GM21825 (cell line): ENCODE measurements around the gene EXT2.

Experiments
- ATAC-seq: cut with Tn5 transposase; IDR thresholded peaks from one replicate; pipeline ENCODE4 v1.9.1; 2021; ENCODE audit warnings: mild to moderate bottlenecking, moderate library complexity; ENCODE audit not compliant: unreplicated experiment

The EXT2 gene

GRCh38 chr11:44083906-44084305 lies 11.6 kb upstream of the EXT2 start:
- ATAC-seq: no peak

DNA sequence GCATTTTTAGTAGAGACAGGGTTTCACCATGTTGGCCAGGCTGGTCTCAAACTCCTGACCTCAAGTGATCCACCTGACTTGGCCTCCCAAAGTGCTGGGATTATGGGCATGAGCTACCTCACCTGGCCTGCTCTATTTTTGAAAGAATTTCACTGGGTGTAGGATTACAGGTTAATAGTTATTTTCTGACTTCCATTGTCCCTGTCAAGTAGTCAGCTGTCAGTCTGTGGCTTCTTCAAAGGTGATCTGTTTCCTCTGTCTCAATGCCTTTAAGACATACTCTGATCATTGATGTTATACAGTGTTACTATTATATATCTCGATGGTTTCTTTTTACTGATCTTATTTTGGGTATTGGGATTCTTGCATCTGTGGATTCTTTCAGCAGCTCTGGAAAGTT lies 10.1 kb upstream of the EXT2 start:
- no peak for ATAC-seq

DNA sequence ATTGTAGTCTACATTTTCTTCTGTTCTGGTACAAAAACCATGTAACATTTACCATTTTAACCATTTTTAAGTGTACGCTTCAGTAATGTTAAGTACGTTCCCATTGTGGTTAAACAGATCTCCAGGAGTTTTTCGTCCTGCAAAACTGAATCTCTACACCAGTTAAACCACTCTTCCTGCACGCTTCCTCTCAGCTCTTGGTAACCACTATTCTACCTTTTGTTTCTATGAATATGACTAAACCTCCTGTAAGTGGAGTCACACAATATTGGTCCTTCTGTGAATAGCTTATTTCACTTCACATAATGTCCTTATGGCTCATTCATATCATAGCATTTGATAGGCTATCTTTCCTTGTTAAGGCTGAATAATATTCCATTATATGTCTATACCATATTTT lies 7.1 kb upstream of the EXT2 start:
- no peak for ATAC-seq

- no peak for ATAC-seq
Observed at GRCh38 chr11:44088871-44089270, 6.6 kb upstream of the EXT2 start.

DNA sequence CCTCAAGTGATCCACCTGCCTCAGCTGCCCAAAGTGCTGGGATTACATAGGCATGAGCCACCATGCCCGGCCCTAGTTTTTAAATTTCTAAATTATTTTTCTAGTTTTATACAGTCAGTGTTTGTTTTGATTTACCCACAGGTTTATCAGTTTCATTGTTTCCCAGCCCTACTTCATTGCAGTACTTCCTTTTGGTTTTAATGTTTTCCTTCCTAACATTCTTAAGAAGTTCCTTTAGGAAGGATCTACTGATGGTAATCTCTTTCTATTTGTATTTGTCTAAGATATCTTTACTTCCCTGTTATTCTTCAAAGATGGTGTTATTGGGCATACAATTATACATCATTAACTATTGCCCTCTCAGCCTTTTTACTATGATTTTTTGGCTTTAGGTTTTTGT lies 4.9 kb upstream of the EXT2 start:
- no peak for ATAC-seq

- ATAC-seq: no peak
Observed at GRCh38 chr11:44094260-44094868, 1.1 kb upstream of the EXT2 start.

DNA sequence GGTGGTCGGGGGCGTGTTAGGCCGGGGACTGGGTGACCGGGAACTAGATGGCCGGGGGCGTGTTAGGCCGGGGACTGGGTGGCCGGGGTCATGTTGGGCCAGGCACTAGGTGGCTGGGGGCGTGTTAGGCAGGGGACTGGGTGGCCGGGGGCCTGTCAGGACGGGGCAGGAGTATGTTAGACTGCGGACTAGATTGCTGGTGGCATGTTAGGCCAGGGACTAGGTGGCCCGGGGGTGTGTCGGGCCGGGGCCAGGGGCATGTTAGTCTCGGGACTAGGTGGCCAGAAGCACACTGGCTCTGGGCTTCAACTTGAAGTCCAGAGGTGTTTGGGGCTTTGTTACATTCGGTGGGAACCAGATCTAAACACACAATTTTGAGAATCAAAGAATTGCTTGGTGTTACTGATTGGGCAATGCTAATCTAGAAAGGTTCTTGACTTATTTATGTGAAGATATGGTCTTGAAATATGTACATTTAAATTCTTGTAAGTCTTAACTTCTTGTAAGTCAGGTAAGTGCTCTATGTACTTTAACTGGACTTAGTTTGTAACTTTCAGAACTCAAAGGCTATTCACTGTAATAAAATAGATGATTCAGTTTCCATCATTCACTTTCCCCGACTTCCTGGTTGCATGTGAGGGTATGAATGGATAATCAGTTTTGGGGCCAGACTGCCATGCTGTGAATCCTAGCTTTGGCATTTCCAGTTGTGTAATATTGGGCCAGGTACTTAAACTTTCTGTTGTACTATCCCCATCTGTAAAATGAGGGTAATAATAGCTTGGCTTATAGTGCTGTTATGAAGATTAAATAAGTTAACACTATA lies 1.1 kb downstream of the EXT2 start:
- ATAC-seq: peak; percentile 11

DNA sequence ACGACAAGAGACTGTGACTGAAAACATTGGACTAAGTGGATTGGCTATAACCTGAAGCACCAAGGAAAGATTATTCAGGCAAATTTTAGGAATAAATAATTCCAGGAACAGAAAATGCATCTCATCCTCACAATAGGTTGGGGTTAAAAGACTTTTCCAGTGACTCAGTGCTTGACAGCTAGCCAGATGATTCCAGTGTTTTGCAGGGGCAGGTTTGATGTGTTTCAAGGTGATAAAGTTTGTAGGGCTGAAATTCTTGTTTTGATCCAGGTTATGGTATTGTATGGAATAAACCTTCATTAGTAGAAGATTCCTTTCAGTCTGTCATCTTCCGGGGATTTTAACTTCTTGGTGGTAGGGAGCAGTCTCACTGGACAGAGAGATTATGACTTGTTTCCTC lies 2.3 kb downstream of the EXT2 start:
- ATAC-seq: no peak

DNA sequence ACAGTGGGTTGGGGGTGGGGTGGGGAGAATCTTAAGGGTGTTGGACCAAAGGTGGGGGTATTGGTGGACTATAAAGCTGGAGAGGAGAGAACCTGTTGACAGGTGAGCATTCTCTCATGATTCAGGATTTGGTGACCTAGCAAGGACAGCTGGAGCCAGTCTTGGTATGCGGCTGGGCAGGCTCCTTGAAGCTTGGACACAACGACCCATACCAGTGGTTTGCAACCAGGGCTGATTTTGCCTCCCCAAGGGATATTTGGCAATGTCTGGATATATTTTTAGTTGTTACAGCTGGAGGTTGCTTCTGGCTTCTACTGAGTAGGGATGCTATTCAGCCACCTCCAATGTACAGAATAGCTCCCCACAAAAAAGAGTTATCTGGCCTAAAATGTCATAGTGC lies 5.6 kb downstream of the EXT2 start:
- no peak for ATAC-seq

GRCh38 chr11:44104481-44105294 lies 9.2 kb downstream of the EXT2 start:
- ATAC-seq: no peak

GRCh38 chr11:44108260-44108659 lies 12.8 kb downstream of the EXT2 start:
- no peak for ATAC-seq

- ATAC-seq: peak; percentile 93
Observed at GRCh38 chr11:44110231-44110679, 14.8 kb downstream of the EXT2 start.

DNA sequence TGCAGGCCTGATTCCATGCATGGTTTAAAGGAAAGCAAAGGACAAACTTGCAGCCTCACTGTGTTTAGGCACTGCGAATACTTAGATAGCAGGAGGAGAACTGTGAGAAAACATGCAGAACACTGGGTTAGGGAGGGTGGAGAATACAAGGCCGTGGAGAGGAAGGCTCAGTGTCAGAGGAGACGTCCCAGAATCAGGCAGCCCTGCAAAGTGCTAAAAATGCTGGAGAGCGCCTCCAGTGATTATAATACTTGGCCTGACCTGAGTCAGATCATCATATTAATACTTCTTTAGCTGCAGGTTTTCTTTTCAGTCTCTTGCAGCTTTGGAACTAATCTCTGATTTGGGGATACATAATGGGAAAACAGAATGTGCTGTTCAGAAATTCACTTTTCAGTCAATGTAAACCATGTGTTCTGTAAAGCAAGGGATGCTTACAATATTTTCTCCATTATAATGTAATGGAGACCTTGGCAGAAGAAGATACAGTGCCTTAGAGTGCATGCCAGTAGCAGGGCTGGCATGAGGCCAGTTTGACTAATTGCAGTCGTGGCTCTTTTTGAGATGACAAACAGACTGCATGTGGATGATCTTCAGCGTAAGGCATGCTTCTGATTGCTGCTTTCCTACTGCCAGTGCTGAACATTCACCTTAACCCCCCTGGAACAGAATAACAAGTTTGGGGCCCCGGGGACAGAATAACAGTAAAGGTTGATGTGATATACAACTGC lies 16.8 kb downstream of the EXT2 start:
- ATAC-seq: no peak

DNA sequence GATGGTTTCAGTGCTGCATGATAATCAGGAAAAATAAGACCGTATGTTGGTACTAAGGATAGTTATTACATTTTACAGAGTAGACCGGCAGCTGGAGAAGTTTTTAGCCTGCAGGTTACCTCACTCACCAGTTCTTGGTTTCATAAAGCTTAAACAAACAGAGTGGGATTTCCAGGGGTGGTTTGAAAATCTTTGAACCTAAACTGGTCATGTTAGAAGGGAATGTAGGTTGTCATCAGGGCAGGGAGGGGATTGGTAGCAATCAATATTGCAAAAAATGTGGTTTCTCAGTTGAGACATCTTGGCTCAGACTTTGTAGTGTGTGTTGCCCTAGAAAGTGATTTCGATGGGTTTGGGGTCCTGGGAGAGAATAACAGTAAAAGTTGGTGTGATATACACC lies 17.5 kb downstream of the EXT2 start:
- ATAC-seq: no peak

DNA sequence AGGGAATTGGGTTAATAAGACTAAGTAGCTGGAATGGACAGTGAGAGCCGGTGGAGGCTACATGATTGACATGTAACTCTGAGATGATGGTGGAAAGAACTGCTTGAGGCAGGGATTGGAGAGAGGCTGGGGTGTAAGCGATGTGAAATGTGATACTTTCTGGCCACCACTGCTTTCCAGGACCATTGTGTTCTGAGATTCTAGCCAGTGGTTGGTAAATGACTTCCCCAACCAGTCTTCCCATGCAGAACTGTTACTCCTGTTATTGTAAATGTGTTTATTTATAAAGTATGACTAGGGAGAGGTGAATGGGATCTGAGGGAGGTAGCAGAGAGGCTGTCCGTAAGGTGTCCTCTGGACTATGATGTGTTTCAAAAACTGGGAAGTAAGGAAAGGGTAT lies 18.1 kb downstream of the EXT2 start:
- no peak for ATAC-seq

GRCh38 chr11:44116234-44116830 lies 20.9 kb downstream of the EXT2 start:
- ATAC-seq: no peak

GRCh38 chr11:44120169-44120568 lies 24.7 kb downstream of the EXT2 start:
- no peak for ATAC-seq

DNA sequence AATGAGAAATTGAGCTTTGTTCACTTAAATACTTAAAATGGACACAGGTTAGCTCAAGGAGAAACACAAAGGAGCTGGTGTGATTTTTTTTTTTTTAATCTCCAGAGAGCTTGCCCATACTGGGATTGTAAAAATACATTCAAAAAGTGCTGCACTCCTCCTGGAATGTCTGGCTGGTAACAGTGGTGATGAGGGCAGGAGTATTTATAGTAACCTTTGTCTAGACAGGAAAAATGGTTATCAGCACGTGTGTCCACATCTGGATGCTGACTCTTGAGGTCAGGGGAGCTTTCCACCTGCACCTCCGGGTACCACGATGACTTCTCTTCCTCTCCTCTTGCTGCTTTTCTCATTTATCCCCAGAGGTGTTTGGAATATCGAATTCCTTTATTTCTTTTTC lies 30.1 kb downstream of the EXT2 start:
- no peak for ATAC-seq

DNA sequence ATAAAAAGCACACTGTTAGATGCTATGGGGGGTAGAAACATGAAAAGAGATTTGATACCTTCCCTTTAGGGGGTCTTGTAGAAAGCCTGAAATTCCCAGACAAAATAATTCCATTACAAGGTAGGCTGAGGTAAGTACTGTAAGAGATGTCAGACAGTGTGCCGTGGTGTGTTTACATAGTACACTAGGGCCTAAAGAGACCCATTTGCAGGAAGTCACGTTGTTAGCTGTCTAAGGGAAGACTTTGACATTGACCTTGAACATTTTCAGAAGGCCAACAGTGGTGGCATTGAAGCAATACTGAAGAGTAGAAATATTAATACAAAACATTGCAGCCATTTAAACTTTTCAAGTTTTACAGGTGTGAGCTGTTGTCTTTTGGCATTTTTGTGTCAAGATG lies 30.8 kb downstream of the EXT2 start:
- ATAC-seq: no peak

DNA sequence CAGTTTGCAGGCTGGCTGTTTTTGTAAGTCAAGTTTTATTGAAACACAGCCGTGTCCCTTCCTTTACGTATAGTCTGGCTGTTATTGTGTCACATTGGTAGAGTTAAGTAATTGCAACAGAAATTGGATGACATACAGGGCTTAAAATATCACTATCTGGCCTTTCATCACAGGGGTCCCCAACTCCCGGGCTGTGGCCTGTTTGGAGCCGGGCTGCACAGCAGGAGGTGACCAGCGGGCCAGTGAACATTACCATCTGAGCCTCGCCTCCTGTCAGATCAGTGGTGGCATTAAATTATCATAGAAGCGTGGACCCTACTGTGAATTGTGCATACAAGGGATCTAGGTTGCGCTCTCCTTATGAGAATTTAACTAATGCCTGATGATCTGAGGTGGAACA lies 31.7 kb downstream of the EXT2 start:
- no peak for ATAC-seq

DNA sequence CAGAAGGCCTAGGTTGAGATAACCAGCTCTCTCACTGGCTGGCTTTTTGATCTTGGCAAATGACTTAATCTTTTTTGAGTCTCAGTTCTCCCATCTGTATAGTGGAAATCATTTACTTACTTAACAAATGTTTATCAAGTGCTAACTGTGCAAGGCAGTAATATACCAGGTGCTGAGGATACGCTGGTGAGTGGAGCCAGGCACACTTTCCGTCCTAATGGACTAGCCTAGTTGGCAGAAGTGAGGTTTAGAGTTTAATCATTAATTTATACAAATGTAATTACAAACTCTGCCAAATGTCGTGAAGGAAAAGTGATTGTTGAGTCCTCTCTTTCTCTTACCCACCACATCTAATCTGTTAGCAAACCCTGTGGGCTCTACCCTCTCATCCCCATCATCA lies 33.3 kb downstream of the EXT2 start:
- ATAC-seq: no peak
